ENCODE measurements around the gene MAP3K8.

- TF ChIP-seq, protein P1, sequence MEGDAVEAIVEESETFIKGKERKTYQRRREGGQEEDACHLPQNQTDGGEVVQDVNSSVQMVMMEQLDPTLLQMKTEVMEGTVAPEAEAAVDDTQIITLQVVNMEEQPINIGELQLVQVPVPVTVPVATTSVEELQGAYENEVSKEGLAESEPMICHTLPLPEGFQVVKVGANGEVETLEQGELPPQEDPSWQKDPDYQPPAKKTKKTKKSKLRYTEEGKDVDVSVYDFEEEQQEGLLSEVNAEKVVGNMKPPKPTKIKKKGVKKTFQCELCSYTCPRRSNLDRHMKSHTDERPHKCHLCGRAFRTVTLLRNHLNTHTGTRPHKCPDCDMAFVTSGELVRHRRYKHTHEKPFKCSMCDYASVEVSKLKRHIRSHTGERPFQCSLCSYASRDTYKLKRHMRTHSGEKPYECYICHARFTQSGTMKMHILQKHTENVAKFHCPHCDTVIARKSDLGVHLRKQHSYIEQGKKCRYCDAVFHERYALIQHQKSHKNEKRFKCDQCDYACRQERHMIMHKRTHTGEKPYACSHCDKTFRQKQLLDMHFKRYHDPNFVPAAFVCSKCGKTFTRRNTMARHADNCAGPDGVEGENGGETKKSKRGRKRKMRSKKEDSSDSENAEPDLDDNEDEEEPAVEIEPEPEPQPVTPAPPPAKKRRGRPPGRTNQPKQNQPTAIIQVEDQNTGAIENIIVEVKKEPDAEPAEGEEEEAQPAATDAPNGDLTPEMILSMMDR (IDR thresholded peaks at IDR 0.05) = no peak
- TF ChIP-seq POLR2A (IDR thresholded peaks at IDR 0.05; ENCODE audit: low read depth) (no peak), POLR2AphosphoS5 (IDR thresholded peaks at IDR 0.05) (no peak)
Measured at GRCh38 chr10:30476511-30477155, 42.6 kb downstream of the MAP3K8 start.

Data from esophagus muscularis mucosa (tissue), 3 donors.